ENCODE data around the gene BEND4.

BEND4 gene

GRCh38 chr4:42104521-42104920 is 47.9 kb downstream of the BEND4 start:
- DNase-seq (ENCODE audit: low spot score): no peak

GRCh38 chr4:42101446-42101975 is 50.9 kb downstream of the BEND4 start:
- DNase-seq (ENCODE audit: low spot score): no peak

- DNase-seq (ENCODE audit: low spot score): no peak
Observed at GRCh38 chr4:42088386-42088785, 64.1 kb downstream of the BEND4 start.

DNA sequence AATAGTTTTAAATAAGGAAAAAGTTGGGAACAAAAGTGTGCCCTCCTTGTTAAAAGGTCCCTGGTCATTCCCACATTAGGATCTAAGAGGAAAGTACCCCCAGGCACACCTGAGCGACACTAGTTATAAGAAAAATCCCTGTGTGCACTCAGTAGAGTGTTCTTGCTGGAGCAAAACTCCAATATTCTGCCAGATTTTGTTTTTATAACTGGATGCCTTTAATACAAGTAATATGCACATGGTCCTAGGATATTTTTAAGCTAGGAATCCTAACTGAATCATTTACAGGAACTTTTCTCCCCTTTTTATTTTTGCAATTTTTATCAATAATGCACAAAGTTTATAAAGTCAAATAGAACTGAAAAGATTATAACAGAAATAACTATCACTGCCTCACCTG is 68.6 kb downstream of the BEND4 start:
- DNase-seq (ENCODE audit: low spot score): no peak

GRCh38 chr4:42080306-42080705 is 72.1 kb downstream of the BEND4 start:
- no peak for DNase-seq (ENCODE audit: low spot score)

GRCh38 chr4:42078184-42078801 is 74.2 kb downstream of the BEND4 start:
- no peak for DNase-seq (ENCODE audit: low spot score)

DNA sequence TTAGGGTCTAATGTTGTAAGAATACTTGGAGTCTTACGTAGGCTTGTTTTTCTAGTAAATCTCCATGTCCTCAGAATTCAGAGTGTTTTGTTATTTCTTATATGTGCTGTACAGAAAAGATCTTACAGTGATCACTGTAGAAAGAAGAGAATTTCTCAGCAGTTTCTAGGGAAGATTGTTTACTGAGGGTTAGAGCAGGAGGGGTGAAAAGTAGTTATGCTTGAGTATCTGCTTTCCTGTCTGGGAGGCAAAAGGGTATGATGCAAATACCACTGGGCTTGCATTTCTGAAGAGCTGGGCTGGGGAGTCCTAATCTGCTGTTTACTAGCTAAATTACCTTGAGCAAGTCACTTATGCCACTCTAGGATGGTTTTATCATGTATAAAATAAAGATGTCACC is 78.2 kb downstream of the BEND4 start:
- no peak for DNase-seq (ENCODE audit: low spot score)

DNA sequence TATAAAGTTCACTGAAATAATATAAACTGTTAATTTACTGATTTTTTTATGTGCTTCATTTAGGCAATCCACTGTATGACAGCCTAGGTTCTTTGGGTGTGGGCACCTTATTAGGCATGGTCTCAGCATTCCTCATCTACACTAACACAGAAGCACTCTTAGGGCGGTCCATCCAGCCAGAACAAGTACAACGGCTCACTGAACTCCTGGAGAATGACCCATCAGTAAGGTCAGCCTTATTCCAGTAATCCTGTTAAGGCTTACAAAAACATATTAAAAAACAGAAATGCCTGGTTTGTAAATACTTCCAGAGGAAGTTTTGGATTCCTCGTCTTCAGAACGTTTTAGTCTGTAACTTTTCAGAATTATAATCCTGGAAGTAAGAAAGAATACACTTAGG is 82.0 kb downstream of the BEND4 start:
- DNase-seq (ENCODE audit: low spot score): no peak

- no peak for DNase-seq (ENCODE audit: low spot score)
Observed at GRCh38 chr4:42067264-42067663, 85.2 kb downstream of the BEND4 start.

DNA sequence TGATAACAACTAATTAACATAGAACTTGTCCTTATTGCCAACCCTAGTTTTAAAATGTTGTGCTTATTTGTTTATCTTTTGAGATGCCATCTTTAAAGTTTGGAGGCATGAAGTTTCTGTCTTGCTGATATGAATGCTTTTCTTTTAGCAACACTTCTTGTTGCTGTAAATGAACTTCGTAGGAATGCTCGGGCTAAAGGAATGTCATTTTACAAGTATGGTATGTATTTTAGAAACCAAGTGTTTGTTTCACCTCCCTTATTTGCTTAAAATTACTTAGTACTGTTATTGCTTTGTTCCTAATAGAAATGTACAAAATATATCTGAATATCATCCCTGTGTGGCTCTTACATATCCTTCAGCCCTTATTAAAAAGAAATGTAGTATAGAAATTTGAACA is 86.1 kb downstream of the BEND4 start:
- DNase-seq (ENCODE audit: low spot score): no peak
